ENCODE data around the gene C2orf72.

GRCh38 chr2:231068525-231069222 is 31.4 kb downstream of the C2orf72 start:
- TF ChIP-seq CTCF (IDR thresholded peaks at IDR 0.05) (no peak), POLR2A (IDR thresholded peaks at IDR 0.05; ENCODE audit: low read depth) (no peak), POLR2AphosphoS5 (IDR thresholded peaks at IDR 0.05) (no peak), EP300 (IDR thresholded peaks at IDR 0.05) (no peak)

Measured in esophagus muscularis mucosa (tissue), 4 donors.